HepG2 (cell line): Measurements from ENCODE around the gene FGA. TPM values are rescaled to one million over a fixed set of nuclear protein-coding genes. Genes with fewer than 3 reads are reported as not detected.

Experiments
- CC2D1A ChIP-seq: sonication (generic); formaldehyde crosslinking; IDR thresholded peaks from 2 replicates; pipeline ENCODE4 v1.8.1; 2023; ENCODE audit warnings: mild to moderate bottlenecking, missing genetic modification reagents
- CHD2 ChIP-seq: IDR thresholded peaks from 2 replicates; pipeline ENCODE4 v1.6.1; 2011; ENCODE audit warnings: low read depth, low read length, improper control_type of control experiment
- FOXM1 ChIP-seq: sonication (generic); formaldehyde crosslinking; IDR thresholded peaks from 2 replicates; pipeline ENCODE4 v1.5.0; 2020; ENCODE audit warnings: missing genetic modification reagents
- GLI4 ChIP-seq: sonication (generic); formaldehyde crosslinking; IDR thresholded peaks from 2 replicates; pipeline ENCODE4 v1.5.1; 2020; ENCODE audit warnings: missing genetic modification reagents, mild to moderate bottlenecking, moderate library complexity, borderline replicate concordance
- YY1 ChIP-seq: IDR thresholded peaks from 2 replicates; pipeline ENCODE4 v1.6.1; 2011; ENCODE audit warnings: low read length, low read depth, moderate library complexity, mild to moderate bottlenecking; ENCODE audit not compliant: insufficient read depth, insufficient replicate concordance
- ZEB1 ChIP-seq: IDR thresholded peaks from 2 replicates; pipeline ENCODE4 v1.6.1; 2012; ENCODE audit warnings: mild to moderate bottlenecking, low read depth, inconsistent platforms; ENCODE audit not compliant: insufficient replicate concordance
- ZFP36L1 ChIP-seq: sonication (generic); formaldehyde crosslinking; IDR thresholded peaks from 2 replicates; pipeline ENCODE4 v1.8.0; 2022; ENCODE audit warnings: mild to moderate bottlenecking, missing genetic modification reagents, moderate library complexity
- ZFP90 ChIP-seq: sonication (generic); formaldehyde crosslinking; IDR thresholded peaks from 2 replicates; pipeline ENCODE4 v1.8.0; 2022; ENCODE audit warnings: missing genetic modification reagents, mild to moderate bottlenecking, inconsistent platforms, borderline replicate concordance
- ZNF747 ChIP-seq: sonication (generic); formaldehyde crosslinking; IDR thresholded peaks from 2 replicates; pipeline ENCODE4 v1.8.1; 2023; ENCODE audit warnings: missing genetic modification reagents, mild to moderate bottlenecking, borderline replicate concordance
- polyA plus RNA-seq, 8 experiments: library from polyadenylated mRNA; depleted of rRNA in 3 of 8; stranded (reverse) in 7 of 8; unstranded in 1 of 8; fragments of >200 nt; fragmentation: Illumina TruSeq in 4 of 8; extraction: Trizol in 4 of 8; gene quantifications; 2 replicates each; pipeline versions ENCODE4 v1.2.1 to v1.2.3, GENCODE V29; 2011 to 2016; ENCODE audit warnings: low read depth in 4 of 8, missing spikeins in 1 of 8, mixed read lengths in 1 of 8; ENCODE audit not compliant: insufficient read depth in 1 of 8
- total RNA-seq, 5 experiments: library from RNA; depleted of rRNA; stranded (reverse); fragments of >200 nt; fragmentation: Illumina TruSeq; extraction: Trizol; gene quantifications; 2 replicates each; pipeline ENCODE4 v1.2.3, GENCODE V29; 2016; ENCODE audit warnings: low read depth in 1 of 5
- TF ChIP-seq, protein P1 (sequence below): IDR thresholded peaks from 2 replicates; pipeline ENCODE4 v1.6.1; 2012; ENCODE audit warnings: inconsistent platforms
- TF ChIP-seq, protein P2 (sequence below): sonication (generic); formaldehyde crosslinking; IDR thresholded peaks from 2 replicates; pipeline ENCODE4 v1.4.0; 2020; ENCODE audit warnings: missing genetic modification reagents
- TF ChIP-seq, protein P3 (sequence below): sonication (generic); formaldehyde crosslinking; IDR thresholded peaks from 2 replicates; pipeline ENCODE4 v1.8.1; 2023; ENCODE audit warnings: mild to moderate bottlenecking, missing genetic modification reagents
- TF ChIP-seq, protein P4 (sequence below): sonication (generic); formaldehyde crosslinking; IDR thresholded peaks from 2 replicates; pipeline ENCODE4 v1.5.0; 2020; ENCODE audit warnings: mild to moderate bottlenecking, missing genetic modification reagents, moderate library complexity
- TF ChIP-seq, protein P5 (sequence below): sonication (generic); formaldehyde crosslinking; IDR thresholded peaks from 2 replicates; pipeline ENCODE4 v1.8.0; 2022; ENCODE audit warnings: missing genetic modification reagents, mild to moderate bottlenecking, moderate library complexity, borderline replicate concordance

The FGA gene
- total and polyA plus RNA-seq, 2 of the 13 experiments (the other 11 are each of a cell fraction or from before 2014, with no cell fraction given): 640 to 1,523 TPM

DNA sequence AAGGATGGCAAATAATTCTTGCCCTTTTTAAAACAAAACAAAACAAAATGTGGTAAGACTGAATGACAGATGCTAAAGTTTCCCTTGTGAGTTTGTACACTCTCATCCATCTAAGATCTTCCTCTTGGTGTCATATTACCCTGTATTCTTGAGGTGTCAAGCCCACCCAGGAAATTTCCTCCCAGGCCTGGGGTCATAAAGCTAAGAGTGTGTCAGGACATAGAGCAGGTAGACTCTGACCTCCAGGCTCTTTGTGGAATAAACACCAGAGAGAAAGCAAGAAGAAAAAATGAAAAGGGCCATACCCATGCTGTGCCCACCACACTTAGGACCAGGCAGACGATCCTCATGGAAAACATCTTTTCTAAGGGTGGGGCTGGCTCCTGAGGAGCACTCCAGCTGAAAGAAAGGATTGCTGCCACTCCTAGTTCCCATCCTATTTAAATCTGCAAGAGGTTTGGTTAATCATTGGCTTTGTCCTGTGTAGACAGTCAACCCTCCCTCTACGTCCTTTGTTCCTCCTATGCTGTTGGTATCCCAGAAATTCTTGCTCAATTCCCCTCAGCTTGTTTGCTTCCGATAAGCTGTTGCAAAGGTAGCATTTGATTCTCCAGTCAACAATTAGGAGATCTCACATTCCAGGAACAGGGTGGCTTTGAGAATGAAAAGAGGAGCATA, at the start of gene FGA (continued):
- TF ChIP-seq CC2D1A (no peak), ZEB1 (no peak), ZFP90 (CRISPR knock-in tag) (0 out of 2 replicates have a peak, but pooled peaks have one; percentile 41), ZFP36L1 (CRISPR knock-in tag) (no peak), ZNF747 (peak; percentile 96; the same call in 1 of the 2 replicates), CHD2 (no peak), FOXM1 (CRISPR knock-in tag) (no peak), GLI4 (CRISPR knock-in tag) (no peak), YY1 (peak; percentile 37)
- TF ChIP-seq, protein P1, sequence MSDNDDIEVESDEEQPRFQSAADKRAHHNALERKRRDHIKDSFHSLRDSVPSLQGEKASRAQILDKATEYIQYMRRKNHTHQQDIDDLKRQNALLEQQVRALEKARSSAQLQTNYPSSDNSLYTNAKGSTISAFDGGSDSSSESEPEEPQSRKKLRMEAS: peak; percentile 61; the same call in 1 of the 2 replicates
- TF ChIP-seq, protein P2, sequence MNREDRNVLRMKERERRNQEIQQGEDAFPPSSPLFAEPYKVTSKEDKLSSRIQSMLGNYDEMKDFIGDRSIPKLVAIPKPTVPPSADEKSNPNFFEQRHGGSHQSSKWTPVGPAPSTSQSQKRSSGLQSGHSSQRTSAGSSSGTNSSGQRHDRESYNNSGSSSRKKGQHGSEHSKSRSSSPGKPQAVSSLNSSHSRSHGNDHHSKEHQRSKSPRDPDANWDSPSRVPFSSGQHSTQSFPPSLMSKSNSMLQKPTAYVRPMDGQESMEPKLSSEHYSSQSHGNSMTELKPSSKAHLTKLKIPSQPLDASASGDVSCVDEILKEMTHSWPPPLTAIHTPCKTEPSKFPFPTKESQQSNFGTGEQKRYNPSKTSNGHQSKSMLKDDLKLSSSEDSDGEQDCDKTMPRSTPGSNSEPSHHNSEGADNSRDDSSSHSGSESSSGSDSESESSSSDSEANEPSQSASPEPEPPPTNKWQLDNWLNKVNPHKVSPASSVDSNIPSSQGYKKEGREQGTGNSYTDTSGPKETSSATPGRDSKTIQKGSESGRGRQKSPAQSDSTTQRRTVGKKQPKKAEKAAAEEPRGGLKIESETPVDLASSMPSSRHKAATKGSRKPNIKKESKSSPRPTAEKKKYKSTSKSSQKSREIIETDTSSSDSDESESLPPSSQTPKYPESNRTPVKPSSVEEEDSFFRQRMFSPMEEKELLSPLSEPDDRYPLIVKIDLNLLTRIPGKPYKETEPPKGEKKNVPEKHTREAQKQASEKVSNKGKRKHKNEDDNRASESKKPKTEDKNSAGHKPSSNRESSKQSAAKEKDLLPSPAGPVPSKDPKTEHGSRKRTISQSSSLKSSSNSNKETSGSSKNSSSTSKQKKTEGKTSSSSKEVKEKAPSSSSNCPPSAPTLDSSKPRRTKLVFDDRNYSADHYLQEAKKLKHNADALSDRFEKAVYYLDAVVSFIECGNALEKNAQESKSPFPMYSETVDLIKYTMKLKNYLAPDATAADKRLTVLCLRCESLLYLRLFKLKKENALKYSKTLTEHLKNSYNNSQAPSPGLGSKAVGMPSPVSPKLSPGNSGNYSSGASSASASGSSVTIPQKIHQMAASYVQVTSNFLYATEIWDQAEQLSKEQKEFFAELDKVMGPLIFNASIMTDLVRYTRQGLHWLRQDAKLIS (CRISPR knock-in tag): no peak; the same call in 1 of the 2 replicates
- TF ChIP-seq, protein P3, sequence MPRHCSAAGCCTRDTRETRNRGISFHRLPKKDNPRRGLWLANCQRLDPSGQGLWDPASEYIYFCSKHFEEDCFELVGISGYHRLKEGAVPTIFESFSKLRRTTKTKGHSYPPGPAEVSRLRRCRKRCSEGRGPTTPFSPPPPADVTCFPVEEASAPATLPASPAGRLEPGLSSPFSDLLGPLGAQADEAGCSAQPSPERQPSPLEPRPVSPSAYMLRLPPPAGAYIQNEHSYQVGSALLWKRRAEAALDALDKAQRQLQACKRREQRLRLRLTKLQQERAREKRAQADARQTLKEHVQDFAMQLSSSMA (CRISPR knock-in tag): peak; percentile 48; the same call in 1 of the 2 replicates
- TF ChIP-seq, protein P4, sequence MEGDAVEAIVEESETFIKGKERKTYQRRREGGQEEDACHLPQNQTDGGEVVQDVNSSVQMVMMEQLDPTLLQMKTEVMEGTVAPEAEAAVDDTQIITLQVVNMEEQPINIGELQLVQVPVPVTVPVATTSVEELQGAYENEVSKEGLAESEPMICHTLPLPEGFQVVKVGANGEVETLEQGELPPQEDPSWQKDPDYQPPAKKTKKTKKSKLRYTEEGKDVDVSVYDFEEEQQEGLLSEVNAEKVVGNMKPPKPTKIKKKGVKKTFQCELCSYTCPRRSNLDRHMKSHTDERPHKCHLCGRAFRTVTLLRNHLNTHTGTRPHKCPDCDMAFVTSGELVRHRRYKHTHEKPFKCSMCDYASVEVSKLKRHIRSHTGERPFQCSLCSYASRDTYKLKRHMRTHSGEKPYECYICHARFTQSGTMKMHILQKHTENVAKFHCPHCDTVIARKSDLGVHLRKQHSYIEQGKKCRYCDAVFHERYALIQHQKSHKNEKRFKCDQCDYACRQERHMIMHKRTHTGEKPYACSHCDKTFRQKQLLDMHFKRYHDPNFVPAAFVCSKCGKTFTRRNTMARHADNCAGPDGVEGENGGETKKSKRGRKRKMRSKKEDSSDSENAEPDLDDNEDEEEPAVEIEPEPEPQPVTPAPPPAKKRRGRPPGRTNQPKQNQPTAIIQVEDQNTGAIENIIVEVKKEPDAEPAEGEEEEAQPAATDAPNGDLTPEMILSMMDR (CRISPR knock-in tag): no peak
- TF ChIP-seq, protein P5, sequence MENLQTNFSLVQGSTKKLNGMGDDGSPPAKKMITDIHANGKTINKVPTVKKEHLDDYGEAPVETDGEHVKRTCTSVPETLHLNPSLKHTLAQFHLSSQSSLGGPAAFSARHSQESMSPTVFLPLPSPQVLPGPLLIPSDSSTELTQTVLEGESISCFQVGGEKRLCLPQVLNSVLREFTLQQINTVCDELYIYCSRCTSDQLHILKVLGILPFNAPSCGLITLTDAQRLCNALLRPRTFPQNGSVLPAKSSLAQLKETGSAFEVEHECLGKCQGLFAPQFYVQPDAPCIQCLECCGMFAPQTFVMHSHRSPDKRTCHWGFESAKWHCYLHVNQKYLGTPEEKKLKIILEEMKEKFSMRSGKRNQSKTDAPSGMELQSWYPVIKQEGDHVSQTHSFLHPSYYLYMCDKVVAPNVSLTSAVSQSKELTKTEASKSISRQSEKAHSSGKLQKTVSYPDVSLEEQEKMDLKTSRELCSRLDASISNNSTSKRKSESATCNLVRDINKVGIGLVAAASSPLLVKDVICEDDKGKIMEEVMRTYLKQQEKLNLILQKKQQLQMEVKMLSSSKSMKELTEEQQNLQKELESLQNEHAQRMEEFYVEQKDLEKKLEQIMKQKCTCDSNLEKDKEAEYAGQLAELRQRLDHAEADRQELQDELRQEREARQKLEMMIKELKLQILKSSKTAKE (CRISPR knock-in tag): peak; percentile 95
